Osteoblast (primary cell): Measurements from ENCODE around the gene MCOLN1. TPM values are rescaled to one million over a fixed set of nuclear protein-coding genes. Genes with fewer than 3 reads are reported as not detected.
A peak's percentile ranks its signal among the peaks of the same experiment; 100 is the strongest.
"Not testable (repeated sequence)": the region's sequence is repeated elsewhere in the genome, so short reads cannot be mapped to it uniquely, and the experiment has no call there.

Source experiments
- DNase-seq: peaks from one replicate; pipeline ENCODE4 v3.0.0; 2011; ENCODE audit warnings: low spot score, mixed read lengths; ENCODE audit not compliant: insufficient read length; ENCODE audit errors: missing footprints
- H2AFZ ChIP-seq: 2 replicates; pipeline ENCODE4 v1.6.0; 2011; ENCODE audit warnings: mild to moderate bottlenecking, low read length
- H3K27ac ChIP-seq: 2 replicates; pipeline ENCODE4 v1.5.1; 2011; ENCODE audit warnings: mild to moderate bottlenecking, low read depth, low read length, moderate library complexity
- H3K27me3 ChIP-seq: 2 replicates; pipeline ENCODE4 v1.6.0; 2012; ENCODE audit warnings: mild to moderate bottlenecking, control low read depth, inconsistent platforms, low read length, moderate library complexity; ENCODE audit not compliant: insufficient read depth
- H3K36me3 ChIP-seq: 2 replicates; pipeline ENCODE4 v1.5.1; 2011; ENCODE audit warnings: mild to moderate bottlenecking, low read length, control low read depth, moderate library complexity; ENCODE audit not compliant: insufficient read depth
- H3K4me1 ChIP-seq: 2 replicates; pipeline ENCODE4 v1.5.1; 2011; ENCODE audit warnings: mild to moderate bottlenecking, low read length, control low read depth, moderate library complexity; ENCODE audit not compliant: insufficient read depth
- H3K4me2 ChIP-seq: 2 replicates; pipeline ENCODE4 v1.6.0; 2011; ENCODE audit warnings: mild to moderate bottlenecking, low read length; ENCODE audit not compliant: insufficient read depth
- H3K4me3 ChIP-seq: fragments of 200-600 bp; sonication (generic); 3 replicates; pipeline ENCODE4 v1.5.1; 2012; ENCODE audit warnings: mild to moderate bottlenecking, low read length, inconsistent platforms; ENCODE audit not compliant: insufficient read depth
- H3K79me2 ChIP-seq: 2 replicates; pipeline ENCODE4 v1.6.0; 2012; ENCODE audit warnings: mild to moderate bottlenecking, low read length, control low read depth, inconsistent platforms; ENCODE audit not compliant: insufficient read depth
- H3K9me3 ChIP-seq: 2 replicates; pipeline ENCODE4 v1.5.1; 2011; ENCODE audit warnings: low read depth, low read length, control low read depth
- H4K20me1 ChIP-seq: 2 replicates; pipeline ENCODE4 v1.6.0; 2012; ENCODE audit warnings: mild to moderate bottlenecking, low read length, control low read depth; ENCODE audit not compliant: insufficient read depth
- total RNA-seq: library from RNA; depleted of rRNA; stranded (reverse); fragments of >200 nt; gene quantifications from 2 replicates; pipeline ENCODE4 v1.2.3, GENCODE V29; 2012
- TF ChIP-seq, protein P1 (sequence below): IDR thresholded peaks from 2 replicates; pipeline ENCODE4 v1.5.1; 2011; ENCODE audit warnings: mild to moderate bottlenecking, low read depth, low read length, moderate library complexity; ENCODE audit errors: extremely low read depth

MCOLN1 gene
- total RNA-seq, 1 donor = 16.6 TPM

DNA sequence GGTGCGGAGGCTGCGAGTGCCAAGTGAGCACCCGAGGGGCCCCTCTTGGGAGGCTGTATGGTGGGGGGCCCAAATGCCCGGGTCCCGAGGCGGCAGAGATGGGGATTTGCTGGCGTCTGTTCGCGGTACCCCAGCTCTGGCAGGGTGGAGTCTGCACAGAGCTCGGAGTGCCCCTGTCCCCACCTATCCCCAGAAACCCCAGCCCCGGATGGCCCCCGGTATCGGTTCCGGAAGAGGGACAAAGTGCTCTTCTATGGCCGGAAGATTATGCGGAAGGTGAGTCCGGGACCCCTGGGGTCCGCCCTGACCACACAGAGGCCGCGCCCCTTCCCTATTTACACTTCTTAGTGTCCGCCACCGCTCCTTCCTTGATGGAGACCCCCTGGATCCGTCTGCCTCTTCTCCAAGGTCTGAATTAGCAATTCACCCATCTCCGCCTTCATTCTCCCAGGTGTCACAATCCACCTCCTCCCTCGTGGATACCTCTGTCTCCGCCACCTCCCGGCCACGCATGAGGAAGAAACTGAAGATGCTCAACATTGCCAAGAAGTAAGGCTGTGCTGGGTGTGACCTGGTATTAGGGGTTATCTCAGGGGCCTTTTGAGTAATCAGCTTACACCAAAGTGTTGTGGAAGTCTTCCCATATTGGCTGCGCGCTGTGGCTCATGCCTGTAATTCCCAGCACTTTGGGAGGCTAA lies 13.7 kb downstream of the MCOLN1 start:
- Histone ChIP-seq H3K27ac (peak overlapping the region; percentile 78), H2AFZ (peak overlapping the region; percentile 89), H3K4me1 (peaks cover 12% of the 10 kb centered on the region), H3K9me3 (no peaks in the 10 kb centered on the region), H3K4me3 (peak overlapping the region; percentile 99), H3K4me2 (peak overlapping the region; percentile 98), H3K36me3 (peaks cover 21% of the 10 kb centered on the region), H4K20me1 (no peaks in the 10 kb centered on the region), H3K27me3 (no peaks in the 10 kb centered on the region), H3K79me2 (peaks cover 3% of the 10 kb centered on the region)
- TF ChIP-seq, protein P1, sequence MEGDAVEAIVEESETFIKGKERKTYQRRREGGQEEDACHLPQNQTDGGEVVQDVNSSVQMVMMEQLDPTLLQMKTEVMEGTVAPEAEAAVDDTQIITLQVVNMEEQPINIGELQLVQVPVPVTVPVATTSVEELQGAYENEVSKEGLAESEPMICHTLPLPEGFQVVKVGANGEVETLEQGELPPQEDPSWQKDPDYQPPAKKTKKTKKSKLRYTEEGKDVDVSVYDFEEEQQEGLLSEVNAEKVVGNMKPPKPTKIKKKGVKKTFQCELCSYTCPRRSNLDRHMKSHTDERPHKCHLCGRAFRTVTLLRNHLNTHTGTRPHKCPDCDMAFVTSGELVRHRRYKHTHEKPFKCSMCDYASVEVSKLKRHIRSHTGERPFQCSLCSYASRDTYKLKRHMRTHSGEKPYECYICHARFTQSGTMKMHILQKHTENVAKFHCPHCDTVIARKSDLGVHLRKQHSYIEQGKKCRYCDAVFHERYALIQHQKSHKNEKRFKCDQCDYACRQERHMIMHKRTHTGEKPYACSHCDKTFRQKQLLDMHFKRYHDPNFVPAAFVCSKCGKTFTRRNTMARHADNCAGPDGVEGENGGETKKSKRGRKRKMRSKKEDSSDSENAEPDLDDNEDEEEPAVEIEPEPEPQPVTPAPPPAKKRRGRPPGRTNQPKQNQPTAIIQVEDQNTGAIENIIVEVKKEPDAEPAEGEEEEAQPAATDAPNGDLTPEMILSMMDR = no peak
- peak; percentile 87 for DNase-seq

DNA sequence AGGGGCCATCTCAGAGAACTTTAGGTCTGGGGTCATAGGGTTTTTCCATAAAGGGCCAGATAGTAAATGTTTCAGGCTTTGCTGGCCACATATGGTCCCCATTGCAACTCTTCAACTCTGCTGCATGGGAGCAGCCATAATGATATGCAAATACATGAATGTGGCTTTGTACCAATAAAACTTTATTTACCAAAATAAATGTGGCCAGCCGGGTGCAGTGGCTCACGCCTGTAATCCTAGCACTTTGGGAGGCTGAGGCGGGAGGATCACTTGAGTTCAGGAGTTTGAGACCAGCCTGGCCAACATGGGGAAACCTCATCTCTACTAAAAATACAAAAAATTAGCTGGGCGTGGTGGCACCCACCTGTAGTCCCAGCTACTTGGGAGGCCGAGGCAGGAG lies 16.6 kb downstream of the MCOLN1 start:
- H3K36me3 ChIP-seq = peaks cover 44% of the 10 kb centered on the region
- not testable (repeated sequence) for H3K9me3 ChIP-seq, H2AFZ ChIP-seq, H3K79me2 ChIP-seq, H3K4me2 ChIP-seq, H4K20me1 ChIP-seq, DNase-seq, H3K27ac ChIP-seq, H3K4me3 ChIP-seq, H3K4me1 ChIP-seq, H3K27me3 ChIP-seq

DNA sequence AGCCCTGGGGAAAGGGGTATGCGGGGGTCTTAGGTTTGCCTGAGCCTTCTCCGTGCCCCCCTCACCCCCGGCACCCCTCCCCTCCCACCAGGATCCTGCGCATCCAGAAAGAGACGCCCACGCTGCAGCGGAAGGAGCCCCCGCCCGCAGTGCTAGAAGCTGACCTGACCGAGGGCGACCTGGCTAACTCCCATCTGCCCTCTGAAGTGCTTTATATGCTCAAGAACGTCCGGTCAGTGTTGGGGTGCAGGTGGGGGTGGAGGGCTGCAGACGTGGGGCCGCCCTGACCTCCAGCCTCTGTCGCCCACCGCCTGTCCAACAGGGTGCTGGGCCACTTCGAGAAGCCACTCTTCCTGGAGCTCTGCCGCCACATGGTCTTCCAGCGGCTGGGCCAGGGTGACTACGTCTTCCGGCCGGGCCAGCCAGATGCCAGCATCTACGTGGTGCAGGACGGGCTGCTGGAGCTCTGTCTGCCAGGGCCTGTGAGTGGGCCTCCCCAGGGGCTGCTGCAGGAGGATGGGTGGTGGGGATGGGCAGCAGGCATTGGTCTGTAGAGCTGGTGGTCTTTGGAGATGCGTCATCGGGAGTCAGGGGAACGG lies 17.5 kb downstream of the MCOLN1 start:
- Histone ChIP-seq H3K27ac (no peak overlapping the region), H3K27me3 (no peaks in the 10 kb centered on the region), H3K4me2 (no peak overlapping the region), H3K4me1 (peaks cover 5% of the 10 kb centered on the region), H2AFZ (no peak overlapping the region), H4K20me1 (no peaks in the 10 kb centered on the region), H3K36me3 (peaks cover 44% of the 10 kb centered on the region), H3K9me3 (no peaks in the 10 kb centered on the region), H3K4me3 (no peak overlapping the region), H3K79me2 (peaks cover 3% of the 10 kb centered on the region)
- TF ChIP-seq, protein P1 = no peak
- no peak for DNase-seq

DNA sequence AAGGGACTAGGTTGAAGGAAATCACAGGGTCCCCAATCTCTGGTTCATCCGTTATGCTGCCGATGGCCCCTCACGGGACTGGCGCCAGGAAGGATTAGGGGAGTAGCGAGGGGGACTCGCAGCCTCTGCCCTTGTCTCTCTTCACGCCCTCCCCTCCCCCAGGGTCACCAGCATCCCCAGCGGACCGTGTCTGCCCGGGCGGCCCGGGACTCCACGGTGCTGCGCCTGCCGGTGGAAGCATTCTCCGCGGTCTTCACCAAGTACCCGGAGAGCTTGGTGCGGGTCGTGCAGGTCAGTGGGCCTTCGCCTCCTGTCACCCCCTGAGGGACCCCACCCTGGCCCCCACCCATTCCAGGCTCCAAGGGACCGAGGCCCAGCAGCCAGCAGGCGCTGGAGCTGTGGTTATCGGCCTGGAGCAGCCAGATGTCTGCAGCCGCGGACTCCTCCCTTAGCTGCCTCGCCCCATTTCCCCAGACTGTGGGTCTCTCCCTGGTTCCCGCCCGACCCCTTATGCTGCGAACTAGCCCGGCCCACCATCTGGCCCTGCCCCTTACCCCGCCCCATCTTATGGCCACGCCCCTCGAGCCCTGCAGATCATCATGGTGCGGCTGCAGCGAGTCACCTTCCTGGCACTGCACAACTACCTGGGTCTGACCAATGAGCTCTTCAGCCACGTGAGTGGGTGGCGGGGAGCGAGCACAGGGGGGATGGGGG lies 18.5 kb downstream of the MCOLN1 start:
- no peak overlapping the region for H3K4me3 ChIP-seq
- no peaks in the 10 kb centered on the region for H3K9me3 ChIP-seq
- H4K20me1 ChIP-seq = no peaks in the 10 kb centered on the region
- H3K27me3 ChIP-seq = no peaks in the 10 kb centered on the region
- no peak overlapping the region for H3K27ac ChIP-seq
- H2AFZ ChIP-seq = no peak overlapping the region
- H3K36me3 ChIP-seq = peaks cover 44% of the 10 kb centered on the region
- H3K4me1 ChIP-seq = peaks cover 5% of the 10 kb centered on the region
- TF ChIP-seq, protein P1 = no peak
- H3K4me2 ChIP-seq = no peak overlapping the region
- H3K79me2 ChIP-seq = no peaks in the 10 kb centered on the region
- peak; percentile 96 for DNase-seq
